A673 (cell line): ENCODE data around the gene AKAP6.

Experiments used
- EZH2 ChIP-seq: fragments of 200-600 bp; sonication (generic); IDR thresholded peaks from 2 replicates; pipeline ENCODE4 v1.6.1; 2017; ENCODE audit warnings: borderline replicate concordance, low read depth, mild to moderate bottlenecking, mixed read lengths, antibody characterized with exemption, low read length; ENCODE audit not compliant: poor library complexity, severe bottlenecking
- TF ChIP-seq, protein P1 (sequence below): fragments of 300-800, 200-600 bp; sonication (generic); conservative IDR thresholded peaks from 2 replicates; pipeline ENCODE4 v1.5.1; 2017; ENCODE audit warnings: low read depth, mild to moderate bottlenecking, antibody characterized with exemption, low read length, moderate library complexity, mixed read lengths

DNA sequence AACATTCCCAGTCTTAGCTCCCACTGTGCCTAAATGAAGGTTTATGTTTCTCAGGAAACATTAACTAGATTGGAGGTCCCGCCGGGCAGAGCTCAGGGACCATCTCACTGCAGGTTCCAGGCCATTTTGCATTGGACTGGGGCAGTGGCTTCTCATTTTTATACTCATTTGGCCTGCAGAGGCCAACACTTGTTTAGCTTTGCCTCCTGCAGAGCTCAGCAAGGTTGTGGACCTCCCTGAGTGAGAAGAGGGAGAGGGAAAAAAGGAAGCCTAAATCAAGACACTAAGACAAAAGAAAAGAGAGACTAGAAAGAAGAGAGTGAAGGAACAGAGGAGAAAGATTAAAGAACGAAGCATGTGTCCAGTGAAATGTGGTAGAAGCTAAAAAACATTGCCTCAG lies 280.3 kb downstream of the AKAP6 start:
- TF ChIP-seq, protein P1, sequence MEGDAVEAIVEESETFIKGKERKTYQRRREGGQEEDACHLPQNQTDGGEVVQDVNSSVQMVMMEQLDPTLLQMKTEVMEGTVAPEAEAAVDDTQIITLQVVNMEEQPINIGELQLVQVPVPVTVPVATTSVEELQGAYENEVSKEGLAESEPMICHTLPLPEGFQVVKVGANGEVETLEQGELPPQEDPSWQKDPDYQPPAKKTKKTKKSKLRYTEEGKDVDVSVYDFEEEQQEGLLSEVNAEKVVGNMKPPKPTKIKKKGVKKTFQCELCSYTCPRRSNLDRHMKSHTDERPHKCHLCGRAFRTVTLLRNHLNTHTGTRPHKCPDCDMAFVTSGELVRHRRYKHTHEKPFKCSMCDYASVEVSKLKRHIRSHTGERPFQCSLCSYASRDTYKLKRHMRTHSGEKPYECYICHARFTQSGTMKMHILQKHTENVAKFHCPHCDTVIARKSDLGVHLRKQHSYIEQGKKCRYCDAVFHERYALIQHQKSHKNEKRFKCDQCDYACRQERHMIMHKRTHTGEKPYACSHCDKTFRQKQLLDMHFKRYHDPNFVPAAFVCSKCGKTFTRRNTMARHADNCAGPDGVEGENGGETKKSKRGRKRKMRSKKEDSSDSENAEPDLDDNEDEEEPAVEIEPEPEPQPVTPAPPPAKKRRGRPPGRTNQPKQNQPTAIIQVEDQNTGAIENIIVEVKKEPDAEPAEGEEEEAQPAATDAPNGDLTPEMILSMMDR: no peak
- no peak for TF ChIP-seq EZH2
